SJCRH30 (cell line): ENCODE measurements around the gene PTH1R. TPM values are rescaled to one million over a fixed set of nuclear protein-coding genes. Genes with fewer than 3 reads are reported as not detected.

Experiments used
- DNase-seq, 2 experiments: peaks; one replicate each; pipeline ENCODE4 v3.0.0-alpha.2; 2015 to 2020
- H3K27ac ChIP-seq: fragments of 250-450 bp; sonication (Bioruptor Pico); 2 replicates; pipeline ENCODE4 v1.5.1; 2020; ENCODE audit warnings: mild to moderate bottlenecking, moderate library complexity
- H3K27me3 ChIP-seq: fragments of 250-450 bp; sonication (Bioruptor Pico); 2 replicates; pipeline ENCODE4 v1.5.1; 2020; ENCODE audit warnings: mild to moderate bottlenecking, moderate library complexity
- H3K36me3 ChIP-seq: fragments of 250-450 bp; sonication (Bioruptor Pico); 2 replicates; pipeline ENCODE4 v1.5.1; 2020; ENCODE audit warnings: mild to moderate bottlenecking, moderate library complexity
- H3K4me1 ChIP-seq: fragments of 250-450 bp; sonication (Bioruptor Pico); 2 replicates; pipeline ENCODE4 v1.5.1; 2020; ENCODE audit warnings: mild to moderate bottlenecking, moderate library complexity
- H3K4me3 ChIP-seq: fragments of 250-450 bp; sonication (Bioruptor Pico); 2 replicates; pipeline ENCODE4 v1.5.1; 2020; ENCODE audit warnings: mild to moderate bottlenecking, moderate library complexity
- H3K9me3 ChIP-seq: fragments of 250-450 bp; sonication (Bioruptor Pico); replicated peaks from 2 replicates; pipeline ENCODE4 v1.5.1; 2020; ENCODE audit warnings: mild to moderate bottlenecking, moderate library complexity
- total RNA-seq: library from RNA; depleted of rRNA; stranded (reverse); fragments of >200 nt; shearing (Covaris generic); gene quantifications from 2 replicates; pipeline ENCODE4 v1.2.3, GENCODE V29; 2014; rRNA removed

The PTH1R gene
- total RNA-seq, 1 experiment from 2014 or later, result 6.7 TPM

DNA sequence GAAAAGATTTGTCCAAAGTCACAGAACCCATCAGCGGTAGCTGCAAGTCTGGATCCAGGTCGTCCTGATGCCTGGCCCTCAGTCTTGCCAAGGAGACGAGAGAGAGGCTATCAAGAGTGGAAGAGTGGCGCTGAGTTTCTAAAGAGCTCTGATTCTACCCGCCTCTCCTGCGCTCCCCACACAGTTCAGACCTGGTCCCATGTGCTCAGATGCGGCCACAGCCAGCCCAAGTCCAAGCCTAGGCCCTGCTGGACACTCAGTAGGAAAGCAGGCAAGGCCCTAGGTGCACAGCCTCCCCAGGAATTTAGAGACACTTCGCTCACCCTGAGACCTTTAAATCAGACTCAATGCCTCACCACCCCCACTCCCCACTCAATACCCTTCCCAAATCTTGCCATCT, 66.7 kb downstream of the PTH1R start:
- Histone ChIP-seq H3K9me3 (no peaks in the 10 kb centered on the region), H3K4me1 (peaks cover 33% of the 10 kb centered on the region), H3K4me3 (no peak overlapping the region), H3K27ac (peak overlapping the region; percentile 36; the same call in 1 of the 2 replicates), H3K27me3 (no peaks in the 10 kb centered on the region), H3K36me3 (peaks cover 11% of the 10 kb centered on the region)
- DNase-seq, result no peak

DNA sequence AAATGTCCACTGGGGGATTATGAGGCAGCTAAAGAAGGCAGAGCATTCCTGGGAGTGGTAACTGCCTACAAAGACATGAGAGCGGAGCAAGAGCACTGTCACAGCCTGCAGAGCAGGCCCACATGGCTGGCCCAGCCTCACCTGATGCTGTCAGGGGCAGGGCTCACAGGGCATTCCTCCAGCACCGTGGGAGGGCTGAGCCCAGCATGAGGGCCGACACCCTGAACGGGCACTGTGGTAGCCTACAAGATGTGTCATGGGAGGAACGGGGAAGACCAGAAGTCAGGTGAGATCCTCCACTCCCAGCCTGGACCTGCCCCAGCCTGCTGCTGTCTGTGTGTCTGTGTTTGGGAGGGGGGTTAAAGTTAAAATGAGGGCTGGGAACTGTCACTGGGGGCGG, 68.9 kb downstream of the PTH1R start:
- no peak for DNase-seq
- Histone ChIP-seq H3K9me3 (no peaks in the 10 kb centered on the region), H3K4me3 (no peak overlapping the region), H3K36me3 (peaks cover 6% of the 10 kb centered on the region; the same call in 1 of the 2 replicates), H3K27ac (no peak overlapping the region), H3K4me1 (peaks cover 39% of the 10 kb centered on the region), H3K27me3 (no peaks in the 10 kb centered on the region)

DNA sequence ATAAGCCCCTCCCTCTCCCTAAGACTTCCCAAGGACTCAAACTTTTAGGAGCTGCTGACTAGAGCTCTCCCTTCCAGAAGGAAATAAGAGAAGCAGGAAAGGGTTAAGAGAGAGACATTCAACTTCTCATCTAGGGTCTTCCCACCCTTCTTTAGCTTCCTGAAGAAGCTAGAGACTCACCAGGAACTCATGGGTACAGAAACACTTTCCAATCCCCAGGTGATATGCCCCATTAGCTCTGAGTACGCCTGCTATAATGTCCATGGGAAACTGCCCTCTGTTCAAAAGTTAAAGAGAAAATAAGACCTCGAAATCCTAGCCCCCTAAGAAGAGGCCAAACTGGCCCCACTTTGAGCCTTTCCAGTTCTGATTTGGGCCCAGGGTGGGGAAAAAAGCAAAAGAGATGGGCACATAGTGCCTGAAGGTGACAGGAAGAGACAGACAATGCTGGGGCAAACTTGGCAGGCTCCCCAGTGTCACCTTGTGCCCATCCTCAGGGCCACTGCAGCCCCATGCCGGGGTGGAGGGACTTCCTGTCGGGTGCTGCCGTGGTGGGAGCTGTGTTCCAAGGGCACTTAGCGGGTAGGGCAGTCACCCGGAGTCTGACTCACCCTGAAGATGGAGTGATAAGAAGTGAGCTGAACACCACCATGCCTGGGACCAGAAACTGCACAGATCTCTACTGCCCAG, 69.5 kb downstream of the PTH1R start:
- H3K9me3 ChIP-seq, result no peaks in the 10 kb centered on the region
- H3K4me3 ChIP-seq, result no peak overlapping the region
- DNase-seq, result no peak
- H3K36me3 ChIP-seq, result peaks cover 6% of the 10 kb centered on the region; the same call in 1 of the 2 replicates
- no peak overlapping the region for H3K27ac ChIP-seq
- H3K4me1 ChIP-seq, result peaks cover 39% of the 10 kb centered on the region
- H3K27me3 ChIP-seq, result no peaks in the 10 kb centered on the region

DNA sequence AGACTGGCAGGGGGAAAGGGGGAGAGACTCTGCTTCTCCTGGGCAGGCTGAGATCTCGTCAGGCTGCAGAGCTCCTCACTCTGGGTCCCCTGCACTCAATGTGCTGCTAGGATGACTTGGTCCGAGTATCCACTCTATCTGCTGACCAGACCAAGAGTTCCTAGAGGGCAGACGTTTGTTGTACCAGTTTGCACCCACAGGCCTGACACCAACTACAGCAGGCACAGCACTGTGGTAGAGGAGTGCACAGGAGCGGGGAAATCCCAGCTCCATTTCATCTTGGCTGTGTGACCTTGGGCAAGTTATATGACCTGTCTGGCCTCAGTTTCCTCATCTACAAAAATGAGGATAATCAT, 70.0 kb downstream of the PTH1R start:
- Histone ChIP-seq H3K27me3 (no peaks in the 10 kb centered on the region), H3K27ac (peak overlapping the region; percentile 63), H3K9me3 (no peaks in the 10 kb centered on the region), H3K4me3 (no peak overlapping the region), H3K4me1 (peaks cover 39% of the 10 kb centered on the region), H3K36me3 (peaks cover 6% of the 10 kb centered on the region; the same call in 1 of the 2 replicates)
- no peak for DNase-seq

DNA sequence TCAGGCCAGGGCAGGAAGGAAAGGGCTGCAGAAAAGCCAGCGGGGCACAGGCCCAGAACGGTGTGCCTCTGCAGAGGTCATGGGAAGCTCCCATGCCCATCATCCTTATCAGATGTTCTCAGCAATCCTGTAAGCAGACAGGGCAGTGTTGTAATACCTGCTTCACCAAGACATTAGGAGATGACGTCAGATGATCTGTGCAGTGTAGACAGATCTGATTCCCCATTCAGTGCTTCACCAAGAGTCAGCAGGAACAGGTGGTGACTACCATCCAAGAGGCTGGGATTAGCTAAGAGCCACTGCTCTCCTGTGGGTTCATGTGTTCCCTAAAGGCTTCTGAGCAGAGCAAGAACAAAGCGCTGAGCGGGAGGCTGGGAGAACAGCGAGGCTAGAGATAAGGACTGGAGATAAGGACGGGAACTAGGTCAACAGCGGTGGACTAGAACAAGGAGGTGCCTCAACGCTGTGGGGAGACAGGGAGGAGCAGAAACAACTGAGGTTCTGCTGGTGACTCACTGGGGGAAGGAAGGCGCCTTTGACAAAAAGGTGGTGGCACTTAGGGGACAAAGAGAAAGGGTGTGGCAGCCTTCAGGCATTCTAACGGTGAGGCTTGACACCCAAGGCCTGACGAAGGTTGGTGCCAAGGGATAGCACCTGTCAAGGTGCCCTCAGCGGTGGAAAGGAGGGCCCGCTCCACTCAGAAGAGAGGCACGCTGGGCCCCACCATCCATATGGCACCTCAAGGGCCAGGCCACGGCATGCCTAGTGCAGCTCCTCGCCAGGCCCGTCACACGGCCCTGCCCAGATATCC, 70.7 kb downstream of the PTH1R start:
- Histone ChIP-seq H3K4me3 (no peak overlapping the region), H3K27ac (peak overlapping the region; percentile 63), H3K9me3 (no peaks in the 10 kb centered on the region), H3K36me3 (peaks cover 6% of the 10 kb centered on the region; the same call in 1 of the 2 replicates), H3K27me3 (no peaks in the 10 kb centered on the region), H3K4me1 (peaks cover 39% of the 10 kb centered on the region)
- DNase-seq, result peak; percentile 89 to 93

DNA sequence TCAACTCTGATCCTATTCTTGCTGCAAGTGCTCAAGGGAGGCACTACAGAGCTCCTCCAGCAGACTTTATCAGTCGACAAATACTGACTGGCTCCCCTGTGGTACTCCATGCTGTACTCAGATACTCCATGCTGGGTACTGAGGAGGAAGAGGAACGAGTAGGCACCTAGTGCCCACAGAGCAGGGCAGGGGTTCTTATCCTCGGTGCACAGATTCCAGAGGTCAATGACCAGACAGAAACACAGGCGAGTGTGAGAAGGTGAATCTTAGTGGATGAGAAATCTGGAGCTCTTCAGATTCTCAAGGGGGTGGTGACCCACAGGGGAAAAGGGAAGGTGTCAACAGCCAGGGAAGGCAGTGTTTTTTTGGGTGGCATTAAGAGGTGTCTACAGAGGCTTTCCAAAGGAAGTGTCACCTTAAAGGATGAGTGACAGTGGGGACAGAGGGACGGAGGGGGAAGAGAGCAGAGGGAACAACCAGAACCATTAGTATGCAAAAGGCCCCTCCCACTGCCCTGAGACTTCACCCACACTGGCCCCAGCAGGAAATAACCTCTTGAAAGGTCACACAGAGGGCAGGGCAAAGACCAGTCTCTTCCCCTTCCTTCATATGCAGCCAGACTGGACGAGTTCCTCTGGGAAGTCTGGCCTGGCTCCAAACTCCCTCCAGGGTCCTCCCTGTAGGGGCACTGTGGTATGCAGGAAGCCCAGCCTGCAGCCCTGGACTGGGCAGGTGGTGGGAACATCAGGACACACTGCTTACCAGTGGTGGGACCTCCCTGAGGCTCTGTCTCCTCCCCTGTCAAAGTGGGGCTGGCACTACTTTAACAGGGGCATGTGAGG, 71.5 kb downstream of the PTH1R start:
- DNase-seq, result peak; percentile 69 to 72
- H3K4me1 ChIP-seq, result peaks cover 30% of the 10 kb centered on the region
- no peaks in the 10 kb centered on the region for H3K9me3 ChIP-seq
- H3K36me3 ChIP-seq, result peaks cover 6% of the 10 kb centered on the region; the same call in 1 of the 2 replicates
- no peaks in the 10 kb centered on the region for H3K27me3 ChIP-seq
- peak overlapping the region; percentile 63 for H3K27ac ChIP-seq
- no peak overlapping the region for H3K4me3 ChIP-seq

DNA sequence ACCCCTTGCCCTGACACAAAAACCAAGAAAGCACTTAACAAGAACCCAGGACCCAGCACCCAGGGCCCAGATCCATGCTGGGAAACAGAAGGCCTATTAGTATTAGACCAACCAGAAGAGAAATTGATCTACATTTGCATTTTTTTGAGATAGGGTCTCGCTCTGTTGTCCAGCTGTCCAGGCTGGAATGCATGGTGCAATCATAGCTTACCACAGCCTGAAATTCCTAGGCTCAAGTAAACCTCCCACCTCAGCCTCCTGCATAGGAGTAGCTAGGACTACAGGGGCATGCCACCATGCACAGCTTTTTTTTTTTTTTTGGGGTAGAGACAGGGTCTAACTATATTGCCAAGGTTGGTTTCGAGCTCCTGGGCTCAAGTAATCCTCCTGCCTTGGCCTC, 72.7 kb downstream of the PTH1R start:
- Histone ChIP-seq H3K4me3 (no peak overlapping the region), H3K36me3 (peaks cover 6% of the 10 kb centered on the region; the same call in 1 of the 2 replicates), H3K27ac (no peak overlapping the region), H3K27me3 (no peaks in the 10 kb centered on the region), H3K4me1 (peaks cover 27% of the 10 kb centered on the region), H3K9me3 (no peaks in the 10 kb centered on the region)
- no peak for DNase-seq

DNA sequence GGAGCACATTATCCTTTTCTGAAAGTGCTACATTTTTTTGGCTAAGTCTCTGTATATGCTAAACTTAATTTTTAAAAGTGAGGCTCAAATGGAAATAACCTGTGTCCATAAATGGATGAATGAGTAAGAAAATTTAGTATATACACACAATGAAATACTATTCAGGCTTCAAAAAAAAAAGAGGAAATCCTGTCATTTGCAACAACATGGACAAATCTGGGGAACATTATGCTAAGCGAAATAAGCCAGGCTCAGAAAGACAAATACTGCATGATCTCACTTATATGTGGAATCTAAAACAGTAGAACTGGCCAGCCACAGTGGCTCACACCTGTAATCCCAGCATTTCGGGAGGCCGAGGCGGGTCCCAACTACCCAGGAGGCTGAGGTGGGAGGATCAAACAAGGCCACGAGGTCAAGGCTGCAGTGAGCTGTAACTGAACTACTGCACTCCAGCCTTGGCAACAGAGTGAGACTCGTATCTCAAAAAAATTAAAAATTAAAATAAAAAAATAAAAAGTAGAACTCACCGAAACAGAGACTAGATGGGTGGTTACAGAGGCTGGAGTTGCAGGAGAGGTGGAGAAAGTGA, 73.2 kb downstream of the PTH1R start:
- H3K27ac ChIP-seq, result no peak overlapping the region
- no peaks in the 10 kb centered on the region for H3K27me3 ChIP-seq
- peaks cover 2% of the 10 kb centered on the region; the same call in 1 of the 2 replicates for H3K36me3 ChIP-seq
- no peak for DNase-seq
- H3K9me3 ChIP-seq, result no peaks in the 10 kb centered on the region
- no peak overlapping the region for H3K4me3 ChIP-seq
- H3K4me1 ChIP-seq, result peaks cover 27% of the 10 kb centered on the region

DNA sequence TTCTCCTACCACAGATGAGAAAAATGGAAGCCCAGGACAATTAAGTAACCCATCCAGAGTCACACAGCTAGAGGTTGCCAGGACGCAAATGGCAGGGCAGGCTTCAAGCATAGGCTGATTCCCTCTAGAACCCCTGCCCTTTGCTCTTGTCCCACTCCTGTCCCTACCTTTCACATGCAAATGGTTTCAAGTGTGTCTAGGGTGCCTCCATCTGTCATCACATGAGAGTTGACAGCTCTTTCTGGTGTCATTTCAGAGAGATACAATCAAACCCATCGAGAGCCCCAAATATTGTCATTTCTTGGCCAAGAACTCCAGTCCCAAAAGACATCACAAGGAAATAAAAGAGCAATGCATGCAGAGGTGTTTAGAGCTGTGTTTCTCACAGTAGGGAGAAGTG, 75.3 kb downstream of the PTH1R start:
- H3K27ac ChIP-seq, result no peak overlapping the region
- no peaks in the 10 kb centered on the region for H3K36me3 ChIP-seq
- DNase-seq, result no peak
- H3K27me3 ChIP-seq, result no peaks in the 10 kb centered on the region
- no peaks in the 10 kb centered on the region for H3K9me3 ChIP-seq
- no peak overlapping the region for H3K4me3 ChIP-seq
- peaks cover 18% of the 10 kb centered on the region for H3K4me1 ChIP-seq

Other genes starting within 250 kb of the PTH1R start
- gene ALS2CL, start 184.0 kb upstream of the PTH1R start, total RNA-seq, result 6.5 and 9.4 TPM in 2 replicates
- gene TMIE, start 176.3 kb upstream of the PTH1R start, total RNA-seq, result 0.08 and 0.10 TPM in 2 replicates
- gene PRSS50, start 159.9 kb upstream of the PTH1R start, total RNA-seq, result not detected in 2 replicates
- gene MYL3, start 14.3 kb upstream of the PTH1R start, total RNA-seq, result not detected in 2 replicates
- 30.1 and 37.8 TPM in 2 replicates for gene CCDC12, start 99.0 kb downstream of the PTH1R start, total RNA-seq
- gene NBEAL2, start 101.9 kb downstream of the PTH1R start, total RNA-seq, result 0.28 and 0.95 TPM in 2 replicates